GM12878 (cell line): ENCODE measurements around the gene GEMIN2. TPM values are rescaled to one million over a fixed set of nuclear protein-coding genes. Genes with fewer than 3 reads are reported as not detected.
A peak's percentile ranks its signal among the peaks of the same experiment; 100 is the strongest.

Experiments
- ATF7 ChIP-seq: fragments of 450-650 bp; IDR thresholded peaks from 2 replicates; pipeline ENCODE4 v1.6.1; 2016; ENCODE audit warnings: low read depth, mild to moderate bottlenecking
- CBX5 ChIP-seq: sonication (generic); IDR thresholded peaks from 2 replicates; pipeline ENCODE4 v1.6.1; 2016; ENCODE audit warnings: low read depth, moderate library complexity, mild to moderate bottlenecking, inconsistent platforms
- CHD1 ChIP-seq: IDR thresholded peaks from 2 replicates; pipeline ENCODE4 v1.6.1; 2012; ENCODE audit warnings: low read depth, low read length, improper control_type of control experiment
- CREB1 ChIP-seq: IDR thresholded peaks from 2 replicates; pipeline ENCODE4 v1.6.1; 2012; ENCODE audit warnings: low read depth, mild to moderate bottlenecking, inconsistent platforms
- HDAC2 ChIP-seq: fragments of 200-600 bp; sonication (generic); IDR thresholded peaks from 2 replicates; pipeline ENCODE4 v1.6.1; 2017
- MTA3 ChIP-seq: IDR thresholded peaks from 2 replicates; pipeline ENCODE4 v1.6.1; 2012; ENCODE audit warnings: low read length, inconsistent platforms, borderline replicate concordance
- MYC ChIP-seq: IDR thresholded peaks from 2 replicates; pipeline ENCODE4 v1.6.1; 2011; ENCODE audit warnings: mild to moderate bottlenecking, low read length, moderate library complexity, inconsistent platforms; ENCODE audit not compliant: insufficient read depth, insufficient replicate concordance, insufficient read length, severe bottlenecking
- NBN ChIP-seq: fragments of 450-650 bp; IDR thresholded peaks from 2 replicates; pipeline ENCODE4 v1.6.1; 2016
- NFXL1 ChIP-seq: fragments of 450-650 bp; IDR thresholded peaks from 2 replicates; pipeline ENCODE4 v1.6.1; 2017; ENCODE audit warnings: antibody characterized with exemption, mild to moderate bottlenecking, borderline replicate concordance
- RELA ChIP-seq: fragments of 450-650 bp; IDR thresholded peaks from 2 replicates; pipeline ENCODE4 v1.8.0; 2014; ENCODE audit warnings: borderline replicate concordance; ENCODE audit not compliant: partially characterized antibody
- SMC3 ChIP-seq: IDR thresholded peaks from 2 replicates; pipeline ENCODE4 v1.6.1; 2011; ENCODE audit warnings: low read length, improper control_type of control experiment, borderline replicate concordance
- SREBF2 ChIP-seq: IDR thresholded peaks from 2 replicates; pipeline ENCODE4 v1.6.1; 2012; ENCODE audit warnings: mild to moderate bottlenecking, low read length
- TCF7 ChIP-seq: IDR thresholded peaks from 2 replicates; pipeline ENCODE4 v1.6.1; 2014; ENCODE audit warnings: antibody characterized with exemption, borderline replicate concordance
- polyA plus RNA-seq, 11 experiments: library from polyadenylated mRNA; depleted of rRNA in 4 of 11; unstranded in 6 of 11; stranded (reverse) in 5 of 11; fragments of >200 nt; fragmentation: Nextera tagmentation in 4 of 11; fragmentation: Illumina TruSeq in 1 of 11; extraction: Ambion mirVana in 4 of 11; extraction: Trizol in 1 of 11; gene quantifications; 1 replicate in 1 of 11; 2 replicates in 10 of 11; pipeline versions ENCODE4 v1.2.1 to v1.2.3, GENCODE V29; 2011 to 2016; ENCODE audit warnings: inconsistent platforms in 2 of 11, missing spikeins in 2 of 11, low read depth in 1 of 11
- total RNA-seq, 4 experiments: library from RNA; depleted of rRNA in 3 of 4; stranded (reverse); fragments of >200 nt in 3 of 4; fragmentation: Illumina TruSeq in 1 of 4; extraction: Trizol in 1 of 4; gene quantifications; 2 replicates each; pipeline versions ENCODE4 v1.2.1 to v1.2.3, GENCODE V29; 2013 to 2021
- TF ChIP-seq, protein P1 (sequence below): fragments of 450-650 bp; IDR thresholded peaks from 2 replicates; pipeline ENCODE4 v1.6.1; 2018; ENCODE audit warnings: borderline replicate concordance, mild to moderate bottlenecking; ENCODE audit not compliant: partially characterized antibody
- TF ChIP-seq, protein P2 (sequence below): IDR thresholded peaks from 2 replicates; pipeline ENCODE4 v1.6.1; 2012; ENCODE audit warnings: low read depth, low read length, improper control_type of control experiment
- TF ChIP-seq, protein P3 (sequence below): IDR thresholded peaks from 2 replicates; pipeline ENCODE4 v1.6.1; 2012; ENCODE audit warnings: improper control_type of control experiment, low read depth, low read length; ENCODE audit not compliant: insufficient replicate concordance
- TF ChIP-seq, protein P4 (sequence below): fragments of 450-650 bp; IDR thresholded peaks from 2 replicates; pipeline ENCODE4 v1.6.1; 2017; ENCODE audit warnings: mild to moderate bottlenecking, moderate library complexity

Gene GEMIN2
- total and polyA plus RNA-seq, 10 of the 15 experiments (the other 5 are each of a cell fraction or from before 2014, with no cell fraction given), result 25.9 to 69.3 (median 46.1) TPM

DNA sequence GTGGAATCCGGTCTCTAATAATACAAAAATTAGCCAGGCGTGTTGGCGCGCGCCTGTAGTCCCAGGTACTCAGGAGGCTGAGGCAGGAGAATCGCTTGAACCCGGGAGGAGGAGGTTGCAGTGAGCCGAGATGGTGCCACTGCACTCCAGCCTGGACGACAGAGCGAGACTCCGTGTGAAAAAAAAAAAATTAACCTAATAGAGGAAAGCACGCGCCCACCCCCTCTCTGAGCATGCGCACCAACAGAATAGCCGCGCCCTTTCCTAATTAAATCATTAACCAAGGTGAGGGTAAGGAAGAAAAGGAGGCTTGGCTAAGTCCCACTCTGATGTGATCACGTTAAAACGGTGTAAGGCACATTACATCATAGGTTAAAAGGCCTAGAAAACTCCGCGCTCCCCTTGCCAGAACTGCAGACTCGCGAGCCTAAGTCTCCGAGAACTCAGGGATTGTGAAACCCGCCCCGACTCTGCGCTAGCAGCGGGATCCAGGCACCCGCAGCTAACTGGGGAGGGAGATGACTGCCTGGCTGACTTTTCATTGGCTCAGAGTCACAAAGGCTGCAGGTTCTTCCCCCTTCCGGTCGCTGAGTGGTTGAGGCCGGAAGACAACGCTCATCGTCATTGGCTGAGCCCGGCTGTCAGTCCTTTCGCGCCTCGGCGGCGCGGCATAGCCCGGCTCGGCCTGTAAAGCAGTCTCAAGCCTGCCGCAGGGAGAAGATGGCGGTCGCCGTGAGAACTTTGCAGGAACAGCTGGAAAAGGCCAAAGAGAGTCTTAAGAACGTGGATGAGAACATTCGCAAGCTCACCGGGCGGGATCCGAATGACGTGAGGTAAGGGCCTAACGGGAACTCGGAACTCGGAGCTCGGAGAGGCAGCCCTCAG, 60.7 kb downstream of the GEMIN2 start, which contains the start of gene PNN (continued):
- TF ChIP-seq, protein P1, sequence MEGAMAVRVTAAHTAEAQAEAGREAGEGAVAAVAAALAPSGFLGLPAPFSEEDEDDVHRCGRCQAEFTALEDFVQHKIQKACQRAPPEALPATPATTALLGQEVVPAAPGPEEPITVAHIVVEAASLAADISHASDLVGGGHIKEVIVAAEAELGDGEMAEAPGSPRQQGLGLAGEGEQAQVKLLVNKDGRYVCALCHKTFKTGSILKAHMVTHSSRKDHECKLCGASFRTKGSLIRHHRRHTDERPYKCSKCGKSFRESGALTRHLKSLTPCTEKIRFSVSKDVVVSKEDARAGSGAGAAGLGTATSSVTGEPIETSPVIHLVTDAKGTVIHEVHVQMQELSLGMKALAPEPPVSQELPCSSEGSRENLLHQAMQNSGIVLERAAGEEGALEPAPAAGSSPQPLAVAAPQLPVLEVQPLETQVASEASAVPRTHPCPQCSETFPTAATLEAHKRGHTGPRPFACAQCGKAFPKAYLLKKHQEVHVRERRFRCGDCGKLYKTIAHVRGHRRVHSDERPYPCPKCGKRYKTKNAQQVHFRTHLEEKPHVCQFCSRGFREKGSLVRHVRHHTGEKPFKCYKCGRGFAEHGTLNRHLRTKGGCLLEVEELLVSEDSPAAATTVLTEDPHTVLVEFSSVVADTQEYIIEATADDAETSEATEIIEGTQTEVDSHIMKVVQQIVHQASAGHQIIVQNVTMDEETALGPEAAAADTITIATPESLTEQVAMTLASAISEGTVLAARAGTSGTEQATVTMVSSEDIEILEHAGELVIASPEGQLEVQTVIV, result peak; percentile 95
- TF ChIP-seq CBX5, result peak; percentile 37; the same call in 1 of the 2 replicates
- peak; percentile 95 for TF ChIP-seq CREB1
- no peak for TF ChIP-seq TCF7
- no peak for TF ChIP-seq SREBF2
- TF ChIP-seq RELA, result no peak
- no peak for TF ChIP-seq MTA3
- TF ChIP-seq CHD1, result peak; percentile 100
- peak; percentile 88 for TF ChIP-seq NBN
- TF ChIP-seq NFXL1, result no peak
- peak; percentile 100 for TF ChIP-seq ATF7
- TF ChIP-seq, protein P2, sequence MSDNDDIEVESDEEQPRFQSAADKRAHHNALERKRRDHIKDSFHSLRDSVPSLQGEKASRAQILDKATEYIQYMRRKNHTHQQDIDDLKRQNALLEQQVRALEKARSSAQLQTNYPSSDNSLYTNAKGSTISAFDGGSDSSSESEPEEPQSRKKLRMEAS, result peak; percentile 51; the same call in 1 of the 2 replicates
- no peak for TF ChIP-seq HDAC2
- TF ChIP-seq, protein P3, sequence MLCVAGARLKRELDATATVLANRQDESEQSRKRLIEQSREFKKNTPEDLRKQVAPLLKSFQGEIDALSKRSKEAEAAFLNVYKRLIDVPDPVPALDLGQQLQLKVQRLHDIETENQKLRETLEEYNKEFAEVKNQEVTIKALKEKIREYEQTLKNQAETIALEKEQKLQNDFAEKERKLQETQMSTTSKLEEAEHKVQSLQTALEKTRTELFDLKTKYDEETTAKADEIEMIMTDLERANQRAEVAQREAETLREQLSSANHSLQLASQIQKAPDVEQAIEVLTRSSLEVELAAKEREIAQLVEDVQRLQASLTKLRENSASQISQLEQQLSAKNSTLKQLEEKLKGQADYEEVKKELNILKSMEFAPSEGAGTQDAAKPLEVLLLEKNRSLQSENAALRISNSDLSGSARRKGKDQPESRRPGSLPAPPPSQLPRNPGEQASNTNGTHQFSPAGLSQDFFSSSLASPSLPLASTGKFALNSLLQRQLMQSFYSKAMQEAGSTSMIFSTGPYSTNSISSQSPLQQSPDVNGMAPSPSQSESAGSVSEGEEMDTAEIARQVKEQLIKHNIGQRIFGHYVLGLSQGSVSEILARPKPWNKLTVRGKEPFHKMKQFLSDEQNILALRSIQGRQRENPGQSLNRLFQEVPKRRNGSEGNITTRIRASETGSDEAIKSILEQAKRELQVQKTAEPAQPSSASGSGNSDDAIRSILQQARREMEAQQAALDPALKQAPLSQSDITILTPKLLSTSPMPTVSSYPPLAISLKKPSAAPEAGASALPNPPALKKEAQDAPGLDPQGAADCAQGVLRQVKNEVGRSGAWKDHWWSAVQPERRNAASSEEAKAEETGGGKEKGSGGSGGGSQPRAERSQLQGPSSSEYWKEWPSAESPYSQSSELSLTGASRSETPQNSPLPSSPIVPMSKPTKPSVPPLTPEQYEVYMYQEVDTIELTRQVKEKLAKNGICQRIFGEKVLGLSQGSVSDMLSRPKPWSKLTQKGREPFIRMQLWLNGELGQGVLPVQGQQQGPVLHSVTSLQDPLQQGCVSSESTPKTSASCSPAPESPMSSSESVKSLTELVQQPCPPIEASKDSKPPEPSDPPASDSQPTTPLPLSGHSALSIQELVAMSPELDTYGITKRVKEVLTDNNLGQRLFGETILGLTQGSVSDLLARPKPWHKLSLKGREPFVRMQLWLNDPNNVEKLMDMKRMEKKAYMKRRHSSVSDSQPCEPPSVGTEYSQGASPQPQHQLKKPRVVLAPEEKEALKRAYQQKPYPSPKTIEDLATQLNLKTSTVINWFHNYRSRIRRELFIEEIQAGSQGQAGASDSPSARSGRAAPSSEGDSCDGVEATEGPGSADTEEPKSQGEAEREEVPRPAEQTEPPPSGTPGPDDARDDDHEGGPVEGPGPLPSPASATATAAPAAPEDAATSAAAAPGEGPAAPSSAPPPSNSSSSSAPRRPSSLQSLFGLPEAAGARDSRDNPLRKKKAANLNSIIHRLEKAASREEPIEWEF, result no peak
- TF ChIP-seq MYC, result no peak
- TF ChIP-seq SMC3, result no peak
- TF ChIP-seq, protein P4, sequence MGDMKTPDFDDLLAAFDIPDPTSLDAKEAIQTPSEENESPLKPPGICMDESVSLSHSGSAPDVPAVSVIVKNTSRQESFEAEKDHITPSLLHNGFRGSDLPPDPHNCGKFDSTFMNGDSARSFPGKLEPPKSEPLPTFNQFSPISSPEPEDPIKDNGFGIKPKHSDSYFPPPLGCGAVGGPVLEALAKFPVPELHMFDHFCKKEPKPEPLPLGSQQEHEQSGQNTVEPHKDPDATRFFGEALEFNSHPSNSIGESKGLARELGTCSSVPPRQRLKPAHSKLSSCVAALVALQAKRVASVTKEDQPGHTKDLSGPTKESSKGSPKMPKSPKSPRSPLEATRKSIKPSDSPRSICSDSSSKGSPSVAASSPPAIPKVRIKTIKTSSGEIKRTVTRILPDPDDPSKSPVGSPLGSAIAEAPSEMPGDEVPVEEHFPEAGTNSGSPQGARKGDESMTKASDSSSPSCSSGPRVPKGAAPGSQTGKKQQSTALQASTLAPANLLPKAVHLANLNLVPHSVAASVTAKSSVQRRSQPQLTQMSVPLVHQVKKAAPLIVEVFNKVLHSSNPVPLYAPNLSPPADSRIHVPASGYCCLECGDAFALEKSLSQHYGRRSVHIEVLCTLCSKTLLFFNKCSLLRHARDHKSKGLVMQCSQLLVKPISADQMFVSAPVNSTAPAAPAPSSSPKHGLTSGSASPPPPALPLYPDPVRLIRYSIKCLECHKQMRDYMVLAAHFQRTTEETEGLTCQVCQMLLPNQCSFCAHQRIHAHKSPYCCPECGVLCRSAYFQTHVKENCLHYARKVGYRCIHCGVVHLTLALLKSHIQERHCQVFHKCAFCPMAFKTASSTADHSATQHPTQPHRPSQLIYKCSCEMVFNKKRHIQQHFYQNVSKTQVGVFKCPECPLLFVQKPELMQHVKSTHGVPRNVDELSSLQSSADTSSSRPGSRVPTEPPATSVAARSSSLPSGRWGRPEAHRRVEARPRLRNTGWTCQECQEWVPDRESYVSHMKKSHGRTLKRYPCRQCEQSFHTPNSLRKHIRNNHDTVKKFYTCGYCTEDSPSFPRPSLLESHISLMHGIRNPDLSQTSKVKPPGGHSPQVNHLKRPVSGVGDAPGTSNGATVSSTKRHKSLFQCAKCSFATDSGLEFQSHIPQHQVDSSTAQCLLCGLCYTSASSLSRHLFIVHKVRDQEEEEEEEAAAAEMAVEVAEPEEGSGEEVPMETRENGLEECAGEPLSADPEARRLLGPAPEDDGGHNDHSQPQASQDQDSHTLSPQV, result no peak
